GM23338 (cell line): ENCODE measurements around the gene CYP46A1. TPM values are rescaled to one million over a fixed set of nuclear protein-coding genes. Genes with fewer than 3 reads are reported as not detected.

Experiments used
- ATAC-seq: fragments of 200-7000 bp; cut with Tn5 transposase; 3 replicates; pipeline ENCODE4 v1.9.1; 2020
- DNase-seq: peaks from one replicate; pipeline ENCODE4 v3.0.0-alpha.2; 2015; ENCODE audit warnings: low spot score
- H2AFZ ChIP-seq: fragments of 200-600 bp; sonication (generic); 2 replicates; pipeline ENCODE4 v1.8.0; 2016; ENCODE audit warnings: antibody characterized with exemption, mild to moderate bottlenecking, moderate library complexity
- H3F3A ChIP-seq: fragments of 200-600 bp; sonication (generic); replicated peaks from 2 replicates; pipeline ENCODE4 v1.8.0; 2017; ENCODE audit warnings: antibody characterized with exemption, mixed run types, low read depth
- H3K27ac ChIP-seq: fragments of 200-600 bp; sonication (generic); 2 replicates; pipeline ENCODE4 v1.6.1; 2016; ENCODE audit warnings: low read depth
- H3K27me3 ChIP-seq: fragments of 200-600 bp; sonication (generic); 2 replicates; pipeline ENCODE4 v1.8.0; 2016; ENCODE audit warnings: mild to moderate bottlenecking, mixed run types, moderate library complexity; ENCODE audit not compliant: insufficient read depth
- H3K36me3 ChIP-seq: fragments of 200-600 bp; sonication (generic); 2 replicates; pipeline ENCODE4 v1.8.0; 2016; ENCODE audit warnings: mild to moderate bottlenecking; ENCODE audit not compliant: insufficient read depth
- H3K4me1 ChIP-seq: fragments of 200-600 bp; sonication (generic); 2 replicates; pipeline ENCODE4 v1.8.0; 2016; ENCODE audit warnings: mild to moderate bottlenecking, moderate library complexity; ENCODE audit not compliant: insufficient read depth
- H3K4me2 ChIP-seq: fragments of 200-600 bp; sonication (generic); 2 replicates; pipeline ENCODE4 v1.7.1; 2017; ENCODE audit warnings: mixed run types
- H3K4me3 ChIP-seq: fragments of 200-600 bp; sonication (generic); 2 replicates; pipeline ENCODE4 v1.6.1; 2016; ENCODE audit warnings: mixed run types
- H3K79me2 ChIP-seq: fragments of 200-600 bp; sonication (generic); replicated peaks from 2 replicates; pipeline ENCODE4 v1.8.0; 2017; ENCODE audit warnings: mild to moderate bottlenecking; ENCODE audit not compliant: insufficient read depth
- H3K9me2 ChIP-seq: fragments of 200-600 bp; sonication (generic); 2 replicates; pipeline ENCODE4 v1.8.0; 2017; ENCODE audit not compliant: insufficient read depth
- H4K20me1 ChIP-seq: fragments of 200-600 bp; sonication (generic); replicated peaks from 2 replicates; pipeline ENCODE4 v1.8.0; 2017; ENCODE audit warnings: mild to moderate bottlenecking; ENCODE audit not compliant: insufficient read depth
- H3K27ac Mint-ChIP-seq: 2 replicates; pipeline ENCODE4 v1.8.0; 2020; ENCODE audit warnings: inconsistent platforms, mild to moderate bottlenecking, moderate library complexity, mixed read lengths
- H3K27me3 Mint-ChIP-seq: 3 replicates; pipeline ENCODE4 v1.8.0; 2022; ENCODE audit warnings: low read depth, mild to moderate bottlenecking, moderate library complexity, mixed read lengths, inconsistent platforms; ENCODE audit not compliant: insufficient read depth, poor library complexity
- H3K36me3 Mint-ChIP-seq: 3 replicates; pipeline ENCODE4 v1.8.0; 2021; ENCODE audit warnings: low read depth, mild to moderate bottlenecking, inconsistent platforms, moderate library complexity, mixed read lengths
- H3K4me1 Mint-ChIP-seq: 3 replicates; pipeline ENCODE4 v1.8.0; 2020; ENCODE audit warnings: mild to moderate bottlenecking, inconsistent platforms, mixed read lengths
- H3K4me3 Mint-ChIP-seq: 3 replicates; pipeline ENCODE4 v1.8.0; 2021; ENCODE audit warnings: moderate library complexity, mild to moderate bottlenecking, inconsistent platforms, mixed read lengths
- H3K9me3 Mint-ChIP-seq: 3 replicates; pipeline ENCODE4 v1.8.0; 2020; ENCODE audit warnings: moderate library complexity, mild to moderate bottlenecking, inconsistent platforms, mixed read lengths
- CREB1 ChIP-seq: fragments of 250-450 bp; sonication (Bioruptor Pico); IDR thresholded peaks from 2 replicates; pipeline ENCODE4 v1.5.0; 2020; ENCODE audit warnings: low read depth, mild to moderate bottlenecking, moderate library complexity
- ETS1 ChIP-seq: IDR thresholded peaks from 2 replicates; pipeline ENCODE4 v1.6.1; 2016; ENCODE audit warnings: antibody characterized with exemption
- EZH2 ChIP-seq: fragments of 200-600 bp; sonication (generic); IDR thresholded peaks from one replicate; pipeline ENCODE4 v1.8.0; 2017; ENCODE audit warnings: antibody characterized with exemption, mild to moderate bottlenecking, low read depth; ENCODE audit not compliant: unreplicated experiment
- EZH2phosphoT487 ChIP-seq: fragments of 200-600 bp; sonication (generic); IDR thresholded peaks from one replicate; pipeline ENCODE4 v1.8.1; 2018; ENCODE audit warnings: antibody characterized with exemption; ENCODE audit not compliant: unreplicated experiment
- JUNB ChIP-seq: IDR thresholded peaks from one replicate; pipeline ENCODE4 v1.6.1; 2016; ENCODE audit warnings: antibody characterized with exemption; ENCODE audit not compliant: unreplicated experiment
- NANOG ChIP-seq: IDR thresholded peaks from 2 replicates; pipeline ENCODE4 v1.6.1; 2016; ENCODE audit warnings: antibody characterized with exemption, borderline replicate concordance
- POLR2AphosphoS5 ChIP-seq: IDR thresholded peaks from 2 replicates; pipeline ENCODE4 v1.6.1; 2016; ENCODE audit warnings: antibody characterized with exemption, low read depth
- STAT1 ChIP-seq: IDR thresholded peaks from one replicate; pipeline ENCODE4 v1.6.1; 2016; ENCODE audit warnings: antibody characterized with exemption; ENCODE audit not compliant: unreplicated experiment
- ZNF114 ChIP-seq: fragments of 250-450 bp; sonication (Bioruptor Pico); IDR thresholded peaks from 2 replicates; pipeline ENCODE4 v1.5.0; 2020; ENCODE audit warnings: mild to moderate bottlenecking, moderate library complexity
- ZNF331 ChIP-seq: fragments of 250-450 bp; sonication (Bioruptor Pico); IDR thresholded peaks from 2 replicates; pipeline ENCODE4 v1.5.0; 2020; ENCODE audit warnings: low read depth, mild to moderate bottlenecking, moderate library complexity
- ZNF462 ChIP-seq: fragments of 250-450 bp; sonication (Bioruptor Pico); IDR thresholded peaks from 2 replicates; pipeline ENCODE4 v1.5.0; 2020; ENCODE audit warnings: mild to moderate bottlenecking, moderate library complexity
- polyA plus RNA-seq: library from polyadenylated mRNA; unstranded; fragments of >200 nt; fragmentation: Nextera tagmentation; extraction: Ambion mirVana; gene quantifications from 2 replicates; pipeline ENCODE4 v1.2.1, GENCODE V29; 2016
- total RNA-seq: library from RNA; depleted of rRNA; stranded (reverse); fragments of >200 nt; shearing (Covaris generic); gene quantifications from 2 replicates; pipeline ENCODE4 v1.2.3, GENCODE V29; 2014
- TF ChIP-seq, protein P1 (sequence below), 2 experiments: fragments of 200-600 bp in 1 of 2; sonication (generic) in 1 of 2; conservative IDR thresholded peaks; 2 replicates each; pipeline versions ENCODE4 v1.5.1 to v1.6.1; 2016 to 2017; ENCODE audit warnings: antibody characterized with exemption in 2 of 2, low read depth in 2 of 2, mild to moderate bottlenecking in 2 of 2, moderate library complexity in 1 of 2
- TF ChIP-seq, protein P2 (sequence below): IDR thresholded peaks from one replicate; pipeline ENCODE4 v1.6.1; 2018; ENCODE audit warnings: antibody characterized with exemption; ENCODE audit not compliant: unreplicated experiment

Gene CYP46A1
- total and polyA plus RNA-seq, 2 experiments from 2014 or later: 0.59 to 0.66 TPM

GRCh38 chr14:99699085-99699760 lies 15.1 kb downstream of the CYP46A1 start:
- Mint-ChIP-seq H3K9me3 (peaks cover 14% of the 10 kb centered on the region), H3K27ac (no peak overlapping the region), H3K36me3 (peaks cover 13% of the 10 kb centered on the region), H3K4me1 (no peaks in the 10 kb centered on the region), H3K4me3 (no peak overlapping the region), H3K27me3 (peaks cover 6% of the 10 kb centered on the region)
- H3K27ac ChIP-seq: no peak overlapping the region
- no peaks in the 10 kb centered on the region for H3K79me2 ChIP-seq
- no peaks in the 10 kb centered on the region for H3F3A ChIP-seq
- no peaks in the 10 kb centered on the region for H3K4me1 ChIP-seq
- H3K9me2 ChIP-seq: no peaks in the 10 kb centered on the region
- no peaks in the 10 kb centered on the region for H3K36me3 ChIP-seq
- H3K27me3 ChIP-seq: no peaks in the 10 kb centered on the region
- ATAC-seq: no peak
- TF ChIP-seq NANOG (no peak), EZH2 (no peak), STAT1 (no peak), ZNF462 (CRISPR knock-in tag) (no peak), POLR2AphosphoS5 (no peak), ZNF331 (CRISPR knock-in tag) (no peak), CREB1 (no peak), EZH2phosphoT487 (no peak), ETS1 (no peak), ZNF114 (CRISPR knock-in tag) (no peak), JUNB (no peak)
- TF ChIP-seq, protein P1, sequence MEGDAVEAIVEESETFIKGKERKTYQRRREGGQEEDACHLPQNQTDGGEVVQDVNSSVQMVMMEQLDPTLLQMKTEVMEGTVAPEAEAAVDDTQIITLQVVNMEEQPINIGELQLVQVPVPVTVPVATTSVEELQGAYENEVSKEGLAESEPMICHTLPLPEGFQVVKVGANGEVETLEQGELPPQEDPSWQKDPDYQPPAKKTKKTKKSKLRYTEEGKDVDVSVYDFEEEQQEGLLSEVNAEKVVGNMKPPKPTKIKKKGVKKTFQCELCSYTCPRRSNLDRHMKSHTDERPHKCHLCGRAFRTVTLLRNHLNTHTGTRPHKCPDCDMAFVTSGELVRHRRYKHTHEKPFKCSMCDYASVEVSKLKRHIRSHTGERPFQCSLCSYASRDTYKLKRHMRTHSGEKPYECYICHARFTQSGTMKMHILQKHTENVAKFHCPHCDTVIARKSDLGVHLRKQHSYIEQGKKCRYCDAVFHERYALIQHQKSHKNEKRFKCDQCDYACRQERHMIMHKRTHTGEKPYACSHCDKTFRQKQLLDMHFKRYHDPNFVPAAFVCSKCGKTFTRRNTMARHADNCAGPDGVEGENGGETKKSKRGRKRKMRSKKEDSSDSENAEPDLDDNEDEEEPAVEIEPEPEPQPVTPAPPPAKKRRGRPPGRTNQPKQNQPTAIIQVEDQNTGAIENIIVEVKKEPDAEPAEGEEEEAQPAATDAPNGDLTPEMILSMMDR (conservative IDR thresholded peaks at IDR 0.05; ENCODE audit: low read depth in 2 of 2): no peak
- TF ChIP-seq, protein P2, sequence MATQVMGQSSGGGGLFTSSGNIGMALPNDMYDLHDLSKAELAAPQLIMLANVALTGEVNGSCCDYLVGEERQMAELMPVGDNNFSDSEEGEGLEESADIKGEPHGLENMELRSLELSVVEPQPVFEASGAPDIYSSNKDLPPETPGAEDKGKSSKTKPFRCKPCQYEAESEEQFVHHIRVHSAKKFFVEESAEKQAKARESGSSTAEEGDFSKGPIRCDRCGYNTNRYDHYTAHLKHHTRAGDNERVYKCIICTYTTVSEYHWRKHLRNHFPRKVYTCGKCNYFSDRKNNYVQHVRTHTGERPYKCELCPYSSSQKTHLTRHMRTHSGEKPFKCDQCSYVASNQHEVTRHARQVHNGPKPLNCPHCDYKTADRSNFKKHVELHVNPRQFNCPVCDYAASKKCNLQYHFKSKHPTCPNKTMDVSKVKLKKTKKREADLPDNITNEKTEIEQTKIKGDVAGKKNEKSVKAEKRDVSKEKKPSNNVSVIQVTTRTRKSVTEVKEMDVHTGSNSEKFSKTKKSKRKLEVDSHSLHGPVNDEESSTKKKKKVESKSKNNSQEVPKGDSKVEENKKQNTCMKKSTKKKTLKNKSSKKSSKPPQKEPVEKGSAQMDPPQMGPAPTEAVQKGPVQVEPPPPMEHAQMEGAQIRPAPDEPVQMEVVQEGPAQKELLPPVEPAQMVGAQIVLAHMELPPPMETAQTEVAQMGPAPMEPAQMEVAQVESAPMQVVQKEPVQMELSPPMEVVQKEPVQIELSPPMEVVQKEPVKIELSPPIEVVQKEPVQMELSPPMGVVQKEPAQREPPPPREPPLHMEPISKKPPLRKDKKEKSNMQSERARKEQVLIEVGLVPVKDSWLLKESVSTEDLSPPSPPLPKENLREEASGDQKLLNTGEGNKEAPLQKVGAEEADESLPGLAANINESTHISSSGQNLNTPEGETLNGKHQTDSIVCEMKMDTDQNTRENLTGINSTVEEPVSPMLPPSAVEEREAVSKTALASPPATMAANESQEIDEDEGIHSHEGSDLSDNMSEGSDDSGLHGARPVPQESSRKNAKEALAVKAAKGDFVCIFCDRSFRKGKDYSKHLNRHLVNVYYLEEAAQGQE: no peak
- H3K4me2 ChIP-seq: no peak overlapping the region
- no peak overlapping the region for H3K4me3 ChIP-seq
- H2AFZ ChIP-seq: no peak overlapping the region
- no peaks in the 10 kb centered on the region for H4K20me1 ChIP-seq
- no peak for DNase-seq
